Naive thymus-derived CD4-positive, alpha-beta T cell (primary cell): ENCODE measurements around the gene IRAK2. TPM values are rescaled to one million over a fixed set of nuclear protein-coding genes. Genes with fewer than 3 reads are reported as not detected.
"Not testable (repeated sequence)": the region's sequence is repeated elsewhere in the genome, so short reads cannot be mapped to it uniquely, and the experiment has no call there.

Experiments
- ATAC-seq: fragments of 150-1000 bp; cut with Tn5 transposase; 2 replicates; pipeline ENCODE4 v1.10.0; 2021; ENCODE audit warnings: mild to moderate bottlenecking, moderate library complexity
- CTCF ChIA-PET: fragments of 350-600 bp; sonication (Branson Sonifier 250); formaldehyde crosslinking; loops from one replicate; lab custom pipeline; 2021; ENCODE audit warnings: antibody characterized with exemption; lab: Charles Lee
- POLR2A ChIA-PET: fragments of 350-600 bp; sonication (Branson Sonifier 250); formaldehyde crosslinking; loops from one replicate; lab custom pipeline; 2021; ENCODE audit warnings: antibody characterized with exemption, inconsistent platforms; lab: Charles Lee
- DNase-seq, 9 donors: peaks; one replicate each; pipeline versions ENCODE4 v3.0.0 to v3.0.0-alpha.2; 2020 to 2022; ENCODE audit warnings: mixed read lengths in 1 of 9
- H3K27ac ChIP-seq: one replicate; pipeline ENCODE4 v1.7.0; 2013; ENCODE audit warnings: mild to moderate bottlenecking, low read depth, low read length, moderate library complexity
- H3K27me3 ChIP-seq, 2 donors: one replicate each; pipeline ENCODE4 v1.7.0; 2013; ENCODE audit warnings: low read length in 2 of 2, mild to moderate bottlenecking in 2 of 2, moderate library complexity in 2 of 2; ENCODE audit not compliant: control insufficient read depth in 2 of 2, insufficient read depth in 2 of 2
- H3K36me3 ChIP-seq, 3 experiments: 1 replicate in 2 of 3; 2 replicates in 1 of 3; pipeline ENCODE4 v1.7.0; 2013; ENCODE audit warnings: low read length in 3 of 3, mild to moderate bottlenecking in 3 of 3, moderate library complexity in 1 of 3; ENCODE audit not compliant: insufficient read depth in 3 of 3, control insufficient read depth in 2 of 3
- H3K4me1 ChIP-seq, 2 donors: one replicate each; pipeline ENCODE4 v1.7.0; 2013; ENCODE audit warnings: low read length in 2 of 2, mild to moderate bottlenecking in 2 of 2, moderate library complexity in 1 of 2; ENCODE audit not compliant: control insufficient read depth in 2 of 2, insufficient read depth in 2 of 2
- H3K4me3 ChIP-seq: 2 replicates; pipeline ENCODE4 v1.7.0; 2013; ENCODE audit warnings: mild to moderate bottlenecking, low read length
- H3K9me3 ChIP-seq, 3 experiments: 1 replicate in 2 of 3; 2 replicates in 1 of 3; pipeline ENCODE4 v1.7.0; 2013; ENCODE audit warnings: low read length in 3 of 3; ENCODE audit not compliant: control insufficient read depth in 2 of 3
- H3K27ac Mint-ChIP-seq, 9 donors: one replicate each; pipeline ENCODE4 v1.8.0; 2020 to 2022; ENCODE audit warnings: mixed read lengths in 9 of 9, mild to moderate bottlenecking in 8 of 9, moderate library complexity in 5 of 9, inconsistent platforms in 2 of 9
- H3K27me3 Mint-ChIP-seq, 5 donors: one replicate each; pipeline ENCODE4 v1.8.0; 2021 to 2022; ENCODE audit warnings: mixed read lengths in 5 of 5, mild to moderate bottlenecking in 1 of 5
- H3K36me3 Mint-ChIP-seq, 5 donors: one replicate each; pipeline ENCODE4 v1.8.0; 2020 to 2022; ENCODE audit warnings: mixed read lengths in 5 of 5, mild to moderate bottlenecking in 3 of 5, inconsistent platforms in 1 of 5
- H3K4me1 Mint-ChIP-seq, 7 donors: one replicate each; pipeline ENCODE4 v1.8.0; 2020 to 2022; ENCODE audit warnings: mixed read lengths in 7 of 7, mild to moderate bottlenecking in 3 of 7, inconsistent platforms in 1 of 7
- H3K4me3 Mint-ChIP-seq, 10 donors: one replicate each; pipeline ENCODE4 v1.8.0; 2020 to 2022; ENCODE audit warnings: mild to moderate bottlenecking in 10 of 10, mixed read lengths in 10 of 10, moderate library complexity in 6 of 10, inconsistent platforms in 2 of 10
- H3K9me3 Mint-ChIP-seq, 11 donors: one replicate each; pipeline ENCODE4 v1.8.0; 2020 to 2022; ENCODE audit warnings: mixed read lengths in 11 of 11, mild to moderate bottlenecking in 4 of 11, inconsistent platforms in 1 of 11, moderate library complexity in 1 of 11
- intact Hi-C, 2 donors: fragments of 100-400 bp; cut with micrococcal nuclease; formaldehyde crosslinking; loops; one replicate each; pipeline ENCODE4 v1.15.1; 2023
- polyA plus RNA-seq, 2 donors: library from polyadenylated mRNA; unstranded; fragments of 300-500 nt; fragmentation: Illumina TruSeq; gene quantifications; one replicate each; pipeline ENCODE4 v1.2.3, GENCODE V29; 2021
- total RNA-seq, 6 experiments: library from RNA in 5 of 6; stranded (reverse) in 5 of 6; gene quantifications; 1 replicate in 5 of 6; 2 replicates in 1 of 6; pipeline ENCODE4 v1.2.3 and lab custom pipeline; 2021 to 2026

The IRAK2 gene
- total and polyA plus RNA-seq, 7 experiments from 2014 or later, result 1.5 to 4.8 (median 2.3) TPM

- POLR2A ChIA-PET, result interaction anchor here (0.6 to 0.7 kb wide), 2 partner anchors 74 to 144 kb away, joined by 3 to 5 read pairs; no protein-coding TSS in a partner anchor
- DNase-seq (no peak), ATAC-seq (no peak)
- no peak overlapping the region for H3K27ac ChIP-seq
- peaks cover 11 to 13% of the 10 kb centered on the region in 2 donors for H3K4me1 ChIP-seq
- peaks cover 0 to 2% (median 0%) of the 10 kb centered on the region in 5 donors for H3K27me3 Mint-ChIP-seq
- H3K9me3 Mint-ChIP-seq, result peaks cover 0 to 4% (median 0%) of the 10 kb centered on the region in 11 donors
- peaks cover 0 to 12% (median 0%) of the 10 kb centered on the region in 3 experiments for H3K36me3 ChIP-seq
- peak overlapping the region in 4 of 9 donors; percentile 5 to 55 (median 34) for H3K27ac Mint-ChIP-seq
- peaks cover 0 to 30% (median 14%) of the 10 kb centered on the region in 5 donors for H3K36me3 Mint-ChIP-seq
- no peaks in the 10 kb centered on the region for H3K27me3 ChIP-seq
- peaks cover 37 to 77% (median 65%) of the 10 kb centered on the region in 7 donors for H3K4me1 Mint-ChIP-seq
- intact Hi-C loops, result loop anchor here (5.0 to 10.0 kb wide), 3 partner anchors 187 to 725 kb away; partner anchors contain the start of genes CRELD1 (in 1 of the 2), RPUSD3 (in 1 of the 2) and SETD5 (in 1 of the 2)
- peak overlapping the region in 2 of 10 donors; percentile 3 to 31 for H3K4me3 Mint-ChIP-seq
- CTCF ChIA-PET, result interaction anchor here (0.6 kb wide), 1 partner anchor 484 kb away, joined by 3 read pairs; no protein-coding TSS in a partner anchor
- no peaks in the 10 kb centered on the region for H3K9me3 ChIP-seq
- H3K4me3 ChIP-seq, result no peak overlapping the region
Measured at GRCh38 chr3:10119376-10119775, 45.3 kb upstream of the IRAK2 start.

GRCh38 chr3:10121064-10121463 lies 43.7 kb upstream of the IRAK2 start:
- ATAC-seq (no peak), DNase-seq (no peak)
- CTCF ChIA-PET, result no interaction called here
- POLR2A ChIA-PET, result no interaction called here
- intact Hi-C loops, result no loop called here
- Histone ChIP-seq H3K4me3 (no peak overlapping the region), H3K36me3 (peaks cover 0 to 23% (median 0%) of the 10 kb centered on the region in 3 experiments), H3K27me3 (no peaks in the 10 kb centered on the region), H3K9me3 (no peaks in the 10 kb centered on the region), H3K4me1 (peaks cover 11 to 13% of the 10 kb centered on the region in 2 donors), H3K27ac (no peak overlapping the region)
- Mint-ChIP-seq H3K27ac (peak overlapping the region in 4 of 9 donors; percentile 24 to 72 (median 50)), H3K27me3 (no peaks in the 10 kb centered on the region), H3K4me3 (peak overlapping the region in 1 of 10 donors; percentile 27), H3K9me3 (peaks cover 0 to under 1% (median 0%) of the 10 kb centered on the region in 11 donors), H3K36me3 (peaks cover 0 to 30% (median 23%) of the 10 kb centered on the region in 5 donors), H3K4me1 (peaks cover 41 to 74% (median 62%) of the 10 kb centered on the region in 7 donors)

GRCh38 chr3:10122724-10123123 lies 42.0 kb upstream of the IRAK2 start:
- H3K9me3 Mint-ChIP-seq, result no peaks in the 10 kb centered on the region
- no peaks in the 10 kb centered on the region for H3K27me3 ChIP-seq
- peak overlapping the region in 3 of 10 donors; percentile 2 to 13 (median 5) for H3K4me3 Mint-ChIP-seq
- peaks cover 29 to 60% (median 49%) of the 10 kb centered on the region in 7 donors for H3K4me1 Mint-ChIP-seq
- CTCF ChIA-PET, result no interaction called here
- no peak overlapping the region for H3K4me3 ChIP-seq
- peaks cover 0 to 9% of the 10 kb centered on the region in 2 donors for H3K4me1 ChIP-seq
- ATAC-seq (no peak), DNase-seq (no peak)
- POLR2A ChIA-PET, result interaction anchor here (0.6 kb wide), 1 partner anchor 164 kb away, joined by 3 read pairs; no protein-coding TSS in a partner anchor
- peaks cover 6 to 42% (median 35%) of the 10 kb centered on the region in 5 donors for H3K36me3 Mint-ChIP-seq
- peak overlapping the region; percentile 0 to 83 (median 54) for H3K27ac Mint-ChIP-seq
- H3K9me3 ChIP-seq, result no peaks in the 10 kb centered on the region
- peaks cover 0 to 34% (median 0%) of the 10 kb centered on the region in 3 experiments for H3K36me3 ChIP-seq
- intact Hi-C loops, result no loop called here
- H3K27me3 Mint-ChIP-seq, result no peaks in the 10 kb centered on the region
- peak overlapping the region; percentile 19 for H3K27ac ChIP-seq

- intact Hi-C loops, H3K27me3 ChIP-seq, H3K36me3 ChIP-seq, H3K27ac ChIP-seq, H3K9me3 ChIP-seq, ATAC-seq, H3K27ac Mint-ChIP-seq, DNase-seq, H3K4me1 ChIP-seq, H3K4me3 Mint-ChIP-seq, H3K36me3 Mint-ChIP-seq, H3K4me3 ChIP-seq, H3K27me3 Mint-ChIP-seq, H3K4me1 Mint-ChIP-seq, H3K9me3 Mint-ChIP-seq, CTCF ChIA-PET: not testable (repeated sequence)
- POLR2A ChIA-PET, result interaction anchor here (0.9 kb wide), 1 partner anchor 19 kb away, joined by 3 read pairs; no protein-coding TSS in a partner anchor
Measured at GRCh38 chr3:10135872-10136271, 28.8 kb upstream of the IRAK2 start.

- H3K4me1 ChIP-seq, result no peaks in the 10 kb centered on the region
- Mint-ChIP-seq H3K4me3 (no peak overlapping the region), H3K27ac (no peak overlapping the region), H3K9me3 (peaks cover 0 to 2% (median 0%) of the 10 kb centered on the region in 11 donors), H3K27me3 (no peaks in the 10 kb centered on the region), H3K4me1 (peaks cover 0 to 12% (median 0%) of the 10 kb centered on the region in 7 donors), H3K36me3 (no peaks in the 10 kb centered on the region)
- no peaks in the 10 kb centered on the region for H3K36me3 ChIP-seq
- H3K4me3 ChIP-seq, result no peak overlapping the region
- POLR2A ChIA-PET, result no interaction called here
- H3K27me3 ChIP-seq, result no peaks in the 10 kb centered on the region
- no peak overlapping the region for H3K27ac ChIP-seq
- ATAC-seq, result no peak
- intact Hi-C loops, result no loop called here
- no peak for DNase-seq
- CTCF ChIA-PET, result no interaction called here
- no peaks in the 10 kb centered on the region for H3K9me3 ChIP-seq
Measured at GRCh38 chr3:10136426-10137005, 28.2 kb upstream of the IRAK2 start.

GRCh38 chr3:10137178-10137577 lies 27.5 kb upstream of the IRAK2 start:
- H3K36me3 Mint-ChIP-seq, result no peaks in the 10 kb centered on the region
- H3K4me3 Mint-ChIP-seq, result no peak overlapping the region
- Histone ChIP-seq H3K27me3 (no peaks in the 10 kb centered on the region), H3K4me3 (no peak overlapping the region), H3K9me3 (no peaks in the 10 kb centered on the region), H3K4me1 (no peaks in the 10 kb centered on the region), H3K27ac (no peak overlapping the region), H3K36me3 (peaks cover 0 to 6% (median 0%) of the 10 kb centered on the region in 3 experiments)
- H3K27ac Mint-ChIP-seq, result no peak overlapping the region
- POLR2A ChIA-PET, result no interaction called here
- no peaks in the 10 kb centered on the region for H3K27me3 Mint-ChIP-seq
- peaks cover 0 to 12% (median 0%) of the 10 kb centered on the region in 7 donors for H3K4me1 Mint-ChIP-seq
- CTCF ChIA-PET, result no interaction called here
- intact Hi-C loops, result no loop called here
- no peak for DNase-seq
- peaks cover 0 to 2% (median 0%) of the 10 kb centered on the region in 11 donors for H3K9me3 Mint-ChIP-seq
- no peak for ATAC-seq
